Hematopoietic multipotent progenitor cell (in vitro differentiated cells): Measurements from ENCODE around the gene GABRA6. TPM values are rescaled to one million over a fixed set of nuclear protein-coding genes. Genes with fewer than 3 reads are reported as not detected.

Experiments used
- DNase-seq, 3 donors: peaks; one replicate each; pipeline ENCODE4 v3.0.0-alpha.2; 2011 to 2015; ENCODE audit warnings: low read depth in 2 of 3, low spot score in 2 of 3
- total RNA-seq: library from RNA; depleted of rRNA; stranded (reverse); fragments of >200 nt; gene quantifications from one replicate; pipeline ENCODE4 v1.2.3, GENCODE V29; 2012

Gene GABRA6
- total RNA-seq, 1 donor, result not detected

GRCh38 chr5:161751265-161751664 lies 65.7 kb downstream of the GABRA6 start:
- no peak for DNase-seq

Other genes starting within 250 kb of the GABRA6 start
- gene GABRB2, start 139.0 kb upstream of the GABRA6 start, total RNA-seq, result under 0.01 TPM
- gene GABRA1, start 162.4 kb downstream of the GABRA6 start, total RNA-seq, result not detected